ENCODE measurements around the gene TMEM89.

GRCh38 chr3:48592519-48593087 is 29.0 kb downstream of the TMEM89 start:
- TF ChIP-seq CTCF (IDR thresholded peaks at IDR 0.05) (no peak), EP300 (IDR thresholded peaks at IDR 0.05) (no peak)
